Left hindlimb (tissue), 1 donor: Measurements from ENCODE around the gene PRDM16.

Experiments
- DNase-seq: peaks from one replicate; pipeline ENCODE4 v3.0.0-alpha.2; 2018

PRDM16 gene

GRCh38 chr1:3327936-3328590 lies 259.1 kb downstream of the PRDM16 start:
- no peak for DNase-seq

DNA sequence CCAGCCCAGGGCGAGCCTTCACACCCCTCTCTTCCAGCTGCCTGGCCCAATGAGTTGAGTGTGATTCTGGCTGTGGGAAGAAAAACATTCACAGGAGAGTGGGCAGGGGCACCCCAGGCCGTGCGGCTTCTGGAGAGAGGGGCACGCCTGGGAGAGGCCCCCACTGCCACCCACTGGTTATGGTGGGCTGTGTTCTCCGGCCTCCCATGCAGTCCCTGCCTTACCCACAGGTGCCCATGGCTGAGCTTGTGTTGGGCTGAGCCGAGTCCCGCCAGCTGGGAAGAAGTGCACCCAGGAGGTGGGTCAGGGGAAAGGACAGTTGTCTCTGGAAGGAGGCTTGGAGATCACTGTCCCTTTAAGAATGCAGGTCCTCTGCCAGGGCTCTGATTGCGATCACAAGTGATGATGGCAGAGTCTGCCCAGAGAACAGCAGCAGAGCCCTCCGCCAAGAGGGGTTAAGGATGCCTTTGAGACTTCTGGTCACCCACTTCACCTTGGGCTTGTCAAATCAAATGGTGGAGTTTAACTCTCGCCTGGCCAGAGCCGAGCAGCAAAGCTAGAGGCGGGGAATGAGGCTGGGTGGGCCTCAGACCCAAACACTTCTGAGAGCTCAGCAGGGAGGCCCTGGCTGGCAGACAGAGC lies 260.8 kb downstream of the PRDM16 start:
- DNase-seq: no peak

GRCh38 chr1:3330771-3331245 lies 261.8 kb downstream of the PRDM16 start:
- no peak for DNase-seq

DNA sequence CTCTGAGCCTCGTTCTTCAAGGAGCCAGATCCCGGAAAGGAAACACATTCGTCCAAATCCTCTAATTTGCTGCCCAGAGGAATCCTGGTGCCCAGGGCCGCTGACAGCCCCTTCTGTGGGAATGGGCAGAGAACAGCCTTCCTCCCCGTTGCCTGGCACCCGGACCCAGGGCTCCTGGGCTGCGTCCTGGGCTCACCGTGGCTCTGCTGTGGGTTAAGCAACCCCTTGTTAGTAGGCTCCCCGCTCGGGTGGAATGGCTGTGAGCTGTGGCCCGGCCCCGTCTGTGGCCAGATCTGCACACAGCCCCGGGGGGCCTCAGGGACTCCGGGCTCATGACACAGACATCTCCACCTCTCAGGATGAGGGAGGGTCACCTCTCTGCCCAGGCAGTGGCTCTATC lies 262.6 kb downstream of the PRDM16 start:
- no peak for DNase-seq

- no peak for DNase-seq
These were observed 263.0 kb downstream of the PRDM16 start for GRCh38 chr1:3332043-3332442.

- no peak for DNase-seq
These were observed 263.7 kb downstream of the PRDM16 start for GRCh38 chr1:3332662-3333061.

- no peak for DNase-seq
These were observed 264.9 kb downstream of the PRDM16 start for GRCh38 chr1:3333903-3334302.

DNA sequence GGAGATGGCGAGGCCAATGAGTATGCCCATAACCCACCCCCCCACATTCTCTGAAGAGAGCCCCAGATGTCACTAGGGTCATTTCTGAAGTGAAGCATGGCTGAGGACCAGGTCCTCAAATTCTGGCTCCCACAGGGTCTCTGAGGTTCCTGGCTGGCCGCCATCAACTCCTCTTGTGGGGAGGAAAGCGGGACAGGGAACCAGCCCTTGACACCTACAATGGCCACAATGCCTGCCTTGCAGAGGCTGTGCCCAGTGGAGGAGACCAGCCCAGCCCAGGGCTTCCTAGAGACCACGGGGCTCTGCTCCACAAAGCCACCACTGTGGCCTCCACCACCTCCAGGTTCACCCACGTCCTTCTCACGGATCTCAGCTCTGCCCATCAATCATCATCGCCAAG lies 265.4 kb downstream of the PRDM16 start:
- DNase-seq: no peak

GRCh38 chr1:3335754-3336640 lies 267.0 kb downstream of the PRDM16 start:
- no peak for DNase-seq

- no peak for DNase-seq
These were observed 267.9 kb downstream of the PRDM16 start for GRCh38 chr1:3336641-3337630.

GRCh38 chr1:3337798-3338724 lies 269.1 kb downstream of the PRDM16 start:
- no peak for DNase-seq

- no peak for DNase-seq
These were observed 269.7 kb downstream of the PRDM16 start for GRCh38 chr1:3338725-3339070.

GRCh38 chr1:3339856-3340255 lies 270.9 kb downstream of the PRDM16 start:
- DNase-seq: no peak

- no peak for DNase-seq
These were observed 271.7 kb downstream of the PRDM16 start for GRCh38 chr1:3340548-3341235.

DNA sequence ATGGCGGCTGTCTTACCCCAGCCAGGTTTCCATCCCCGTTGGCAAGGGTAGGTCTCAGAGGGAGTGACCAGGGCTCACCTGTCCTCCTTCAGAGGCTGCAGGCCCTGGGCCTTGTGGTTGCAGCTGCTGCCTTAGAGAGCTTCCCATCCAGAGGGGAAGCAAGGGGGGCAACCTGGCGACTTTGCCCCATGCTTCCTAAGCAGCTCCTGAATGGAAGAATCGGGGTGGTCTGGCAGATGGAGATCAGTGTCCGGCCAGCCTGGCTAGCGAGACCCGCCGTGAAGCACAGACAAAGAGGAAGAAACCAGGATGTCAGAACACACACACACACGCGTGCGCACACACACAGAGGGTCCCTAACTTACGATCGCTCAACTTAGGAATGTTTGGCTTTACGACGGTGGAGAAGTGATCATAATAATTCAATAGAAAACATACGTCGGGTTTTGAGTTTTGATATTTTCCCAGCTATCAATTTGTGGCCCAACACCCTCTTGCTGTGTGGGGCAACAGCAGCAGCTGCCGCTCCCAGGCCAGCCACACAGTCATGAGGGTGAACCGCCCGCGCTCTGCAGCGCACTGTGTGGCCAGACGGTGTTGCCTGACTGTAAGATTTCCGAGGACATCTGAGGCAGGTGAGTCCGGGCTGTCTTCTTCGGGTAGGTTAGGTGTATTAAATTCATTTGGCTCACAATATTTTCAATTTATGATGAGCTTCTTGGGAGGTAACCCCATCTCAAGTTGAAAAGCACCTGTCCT lies 272.4 kb downstream of the PRDM16 start:
- DNase-seq: no peak

GRCh38 chr1:3342960-3343359 lies 274.0 kb downstream of the PRDM16 start:
- no peak for DNase-seq

- no peak for DNase-seq
These were observed 275.4 kb downstream of the PRDM16 start for GRCh38 chr1:3344395-3344794.

DNA sequence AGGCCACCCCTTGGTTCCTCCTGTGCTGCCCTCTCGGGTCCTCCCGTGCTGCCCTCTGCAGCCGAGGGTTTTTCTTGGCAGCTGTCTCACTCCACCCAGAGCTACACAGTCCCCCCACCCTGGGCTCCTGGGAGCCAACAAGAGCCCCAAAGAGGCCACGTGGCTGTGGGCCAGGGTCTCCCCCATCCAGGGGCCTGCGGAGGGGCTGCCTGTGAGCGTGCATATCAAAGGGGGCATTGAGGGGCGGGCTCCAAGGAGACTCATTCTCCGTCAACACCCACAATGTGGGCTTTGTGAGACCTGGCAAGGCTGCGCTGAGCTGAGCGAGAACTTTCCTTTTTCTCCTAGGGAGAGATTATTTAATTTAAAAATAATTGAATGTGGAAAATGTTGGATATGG lies 276.8 kb downstream of the PRDM16 start:
- peak; percentile 73 for DNase-seq

GRCh38 chr1:3346478-3346877 lies 277.5 kb downstream of the PRDM16 start:
- no peak for DNase-seq
